H7 (cell line): ENCODE data around the gene FILIP1. TPM values are rescaled to one million over a fixed set of nuclear protein-coding genes. Genes with fewer than 3 reads are reported as not detected.

Experiments used
- DNase-seq: peaks from one replicate; pipeline ENCODE4 v3.0.0; 2012
- H3K27me3 ChIP-seq: 2 replicates; pipeline ENCODE4 v1.6.0; 2011; ENCODE audit warnings: mild to moderate bottlenecking, low read length; ENCODE audit not compliant: control insufficient read depth, insufficient read depth
- H3K36me3 ChIP-seq: replicated peaks from 2 replicates; pipeline ENCODE4 v1.5.1; 2011; ENCODE audit warnings: low read length; ENCODE audit not compliant: control insufficient read depth, insufficient read depth
- H3K4me3 ChIP-seq: 2 replicates; pipeline ENCODE4 v1.5.1; 2011; ENCODE audit warnings: low read depth, mild to moderate bottlenecking, control low read depth, low read length, moderate library complexity; ENCODE audit not compliant: insufficient read depth
- total RNA-seq: library from RNA; depleted of rRNA; stranded (reverse); fragments of >200 nt; shearing (Covaris generic); gene quantifications from 2 replicates; pipeline ENCODE4 v1.2.3, GENCODE V29; 2014; rRNA removed

The FILIP1 gene, protein sequence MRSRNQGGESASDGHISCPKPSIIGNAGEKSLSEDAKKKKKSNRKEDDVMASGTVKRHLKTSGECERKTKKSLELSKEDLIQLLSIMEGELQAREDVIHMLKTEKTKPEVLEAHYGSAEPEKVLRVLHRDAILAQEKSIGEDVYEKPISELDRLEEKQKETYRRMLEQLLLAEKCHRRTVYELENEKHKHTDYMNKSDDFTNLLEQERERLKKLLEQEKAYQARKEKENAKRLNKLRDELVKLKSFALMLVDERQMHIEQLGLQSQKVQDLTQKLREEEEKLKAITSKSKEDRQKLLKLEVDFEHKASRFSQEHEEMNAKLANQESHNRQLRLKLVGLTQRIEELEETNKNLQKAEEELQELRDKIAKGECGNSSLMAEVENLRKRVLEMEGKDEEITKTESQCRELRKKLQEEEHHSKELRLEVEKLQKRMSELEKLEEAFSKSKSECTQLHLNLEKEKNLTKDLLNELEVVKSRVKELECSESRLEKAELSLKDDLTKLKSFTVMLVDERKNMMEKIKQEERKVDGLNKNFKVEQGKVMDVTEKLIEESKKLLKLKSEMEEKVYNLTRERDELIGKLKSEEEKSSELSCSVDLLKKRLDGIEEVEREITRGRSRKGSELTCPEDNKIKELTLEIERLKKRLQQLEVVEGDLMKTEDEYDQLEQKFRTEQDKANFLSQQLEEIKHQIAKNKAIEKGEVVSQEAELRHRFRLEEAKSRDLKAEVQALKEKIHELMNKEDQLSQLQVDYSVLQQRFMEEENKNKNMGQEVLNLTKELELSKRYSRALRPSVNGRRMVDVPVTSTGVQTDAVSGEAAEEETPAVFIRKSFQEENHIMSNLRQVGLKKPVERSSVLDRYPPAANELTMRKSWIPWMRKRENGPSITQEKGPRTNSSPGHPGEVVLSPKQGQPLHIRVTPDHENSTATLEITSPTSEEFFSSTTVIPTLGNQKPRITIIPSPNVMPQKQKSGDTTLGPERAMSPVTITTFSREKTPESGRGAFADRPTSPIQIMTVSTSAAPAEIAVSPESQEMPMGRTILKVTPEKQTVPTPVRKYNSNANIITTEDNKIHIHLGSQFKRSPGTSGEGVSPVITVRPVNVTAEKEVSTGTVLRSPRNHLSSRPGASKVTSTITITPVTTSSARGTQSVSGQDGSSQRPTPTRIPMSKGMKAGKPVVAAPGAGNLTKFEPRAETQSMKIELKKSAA (N-terminal part only)
- total RNA-seq = 1.4 and 1.6 TPM in 2 replicates

GRCh38 chr6:75493400-75494064 lies at the start of gene FILIP1:
Gene FILIP1 (minus strand): TSS chr6:75493800. CDS start chr6:75414972, 78,828 bp downstream.
- Histone ChIP-seq H3K4me3 (no peak within 1 kb of the TSS), H3K36me3 (no peaks in the 10 kb centered on the region), H3K27me3 (no peaks in the 10 kb centered on the region)
- DNase-seq = peak; percentile 3

GRCh38 chr6:75543311-75543710 lies 49.7 kb upstream of the FILIP1 start:
- Histone ChIP-seq H3K4me3 (no peak overlapping the region), H3K36me3 (no peaks in the 10 kb centered on the region), H3K27me3 (no peaks in the 10 kb centered on the region)
- DNase-seq = no peak

GRCh38 chr6:75539136-75539535 lies 45.5 kb upstream of the FILIP1 start:
- Histone ChIP-seq H3K4me3 (no peak overlapping the region), H3K27me3 (no peaks in the 10 kb centered on the region), H3K36me3 (no peaks in the 10 kb centered on the region)
- DNase-seq = no peak

- DNase-seq = no peak
- Histone ChIP-seq H3K36me3 (no peaks in the 10 kb centered on the region), H3K4me3 (no peak overlapping the region), H3K27me3 (no peaks in the 10 kb centered on the region)
Observed at GRCh38 chr6:75532521-75532920, 38.9 kb upstream of the FILIP1 start.

DNA sequence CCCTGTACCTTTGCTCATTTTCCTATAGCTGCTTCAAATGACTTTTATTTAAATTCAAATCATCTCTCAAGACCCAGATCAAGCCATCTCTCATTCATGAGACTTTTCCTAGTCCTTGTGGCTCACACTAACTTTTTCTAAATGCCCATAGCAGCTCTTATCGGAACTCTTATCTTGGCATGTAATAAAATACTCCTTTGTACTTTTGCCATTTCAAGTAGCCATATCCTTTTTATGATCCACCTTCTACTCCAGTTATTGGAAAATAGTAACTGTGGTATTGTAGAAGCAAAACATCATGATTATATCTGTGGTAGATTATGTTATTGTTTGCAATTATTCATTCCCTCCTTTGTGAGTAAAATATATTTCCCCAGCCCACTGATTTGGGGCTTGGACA lies 37.6 kb upstream of the FILIP1 start:
- Histone ChIP-seq H3K4me3 (no peak overlapping the region), H3K36me3 (no peaks in the 10 kb centered on the region), H3K27me3 (no peaks in the 10 kb centered on the region)
- DNase-seq = no peak

DNA sequence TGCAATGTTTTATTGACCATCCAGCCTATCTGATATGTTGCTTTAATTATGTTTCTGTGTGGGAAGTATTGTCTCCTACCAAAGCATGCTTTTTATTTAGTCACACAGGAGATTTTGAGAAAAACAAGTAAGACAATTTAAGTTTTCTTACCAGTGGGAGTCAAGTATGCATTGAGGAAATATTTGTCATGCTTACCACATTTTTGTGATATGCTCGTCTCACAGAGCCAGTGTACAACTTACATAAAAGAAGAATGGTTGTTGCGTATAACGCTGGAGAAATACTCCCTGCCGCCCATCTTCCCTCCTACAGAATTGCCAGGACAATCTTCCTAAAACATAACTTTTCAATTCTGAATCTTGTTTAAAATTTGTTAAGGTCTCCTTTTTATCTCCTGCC lies 37.1 kb upstream of the FILIP1 start:
- H3K27me3 ChIP-seq = no peaks in the 10 kb centered on the region
- no peaks in the 10 kb centered on the region for H3K36me3 ChIP-seq
- H3K4me3 ChIP-seq = no peak overlapping the region
- no peak for DNase-seq

GRCh38 chr6:75528423-75528822 lies 34.8 kb upstream of the FILIP1 start:
- no peaks in the 10 kb centered on the region for H3K27me3 ChIP-seq
- no peaks in the 10 kb centered on the region for H3K36me3 ChIP-seq
- H3K4me3 ChIP-seq = no peak overlapping the region
- DNase-seq = no peak

DNA sequence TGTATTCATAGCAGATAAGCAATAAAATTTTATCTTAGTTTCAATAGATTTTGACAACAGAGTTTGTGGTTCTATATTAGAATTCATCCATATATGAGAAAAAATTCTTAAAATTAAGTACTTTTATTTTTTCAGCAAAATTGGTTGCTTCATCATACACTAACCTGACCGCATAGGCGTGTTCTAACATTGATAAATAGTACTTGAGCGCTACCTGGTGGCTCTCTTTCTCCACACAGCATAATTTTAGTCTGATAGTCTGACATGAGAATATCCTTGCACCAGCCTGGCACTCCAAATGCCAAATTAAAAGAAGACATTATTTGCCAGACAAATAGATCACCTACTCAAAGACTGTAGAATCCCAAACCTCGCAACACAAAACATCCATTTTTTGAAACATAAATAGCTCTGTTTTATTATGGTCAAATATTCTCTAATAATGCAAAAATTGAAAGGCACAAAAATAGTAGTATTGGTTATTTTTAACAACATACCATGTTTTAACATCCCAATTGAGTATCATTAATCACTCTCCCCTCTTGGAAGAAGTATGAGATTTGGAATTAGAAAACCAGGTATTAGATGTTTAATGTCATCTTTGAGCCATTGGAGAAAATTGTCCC lies 33.0 kb upstream of the FILIP1 start:
- no peaks in the 10 kb centered on the region for H3K27me3 ChIP-seq
- peak; percentile 11 for DNase-seq
- no peak overlapping the region for H3K4me3 ChIP-seq
- no peaks in the 10 kb centered on the region for H3K36me3 ChIP-seq

- Histone ChIP-seq H3K4me3 (no peak overlapping the region), H3K36me3 (no peaks in the 10 kb centered on the region), H3K27me3 (no peaks in the 10 kb centered on the region)
- DNase-seq = no peak
Observed at GRCh38 chr6:75525682-75526081, 32.1 kb upstream of the FILIP1 start.

DNA sequence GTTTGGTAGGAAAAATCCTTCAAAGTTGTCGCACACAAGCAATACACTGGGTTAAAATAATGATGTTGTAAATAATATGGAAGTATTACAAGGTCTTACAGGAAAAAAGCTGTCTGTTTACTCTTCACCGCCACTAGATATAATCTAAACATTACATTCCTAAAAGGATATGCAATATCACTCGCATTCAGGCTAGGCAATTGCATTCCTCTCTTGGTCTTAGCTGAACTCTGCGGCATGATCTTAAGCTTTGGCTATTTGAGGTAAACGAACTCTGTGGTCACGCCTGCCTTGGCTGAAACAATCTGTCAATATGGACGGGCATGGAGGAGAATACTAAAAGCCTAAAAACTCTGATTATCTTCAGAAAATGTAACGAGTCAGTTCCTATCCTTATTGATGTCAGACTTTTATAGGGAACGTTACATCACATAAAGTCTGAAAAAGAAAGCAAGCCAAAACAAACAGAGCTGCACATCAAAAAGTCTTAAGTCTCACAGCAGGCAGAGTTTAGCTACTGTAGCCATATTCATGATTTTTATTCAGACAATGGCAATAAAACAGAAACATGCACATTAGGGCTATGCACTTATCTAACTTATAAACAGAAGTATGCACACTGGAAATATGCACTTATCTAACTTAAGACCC lies 30.8 kb upstream of the FILIP1 start:
- H3K4me3 ChIP-seq = no peak overlapping the region
- DNase-seq = no peak
- no peaks in the 10 kb centered on the region for H3K27me3 ChIP-seq
- no peaks in the 10 kb centered on the region for H3K36me3 ChIP-seq

DNA sequence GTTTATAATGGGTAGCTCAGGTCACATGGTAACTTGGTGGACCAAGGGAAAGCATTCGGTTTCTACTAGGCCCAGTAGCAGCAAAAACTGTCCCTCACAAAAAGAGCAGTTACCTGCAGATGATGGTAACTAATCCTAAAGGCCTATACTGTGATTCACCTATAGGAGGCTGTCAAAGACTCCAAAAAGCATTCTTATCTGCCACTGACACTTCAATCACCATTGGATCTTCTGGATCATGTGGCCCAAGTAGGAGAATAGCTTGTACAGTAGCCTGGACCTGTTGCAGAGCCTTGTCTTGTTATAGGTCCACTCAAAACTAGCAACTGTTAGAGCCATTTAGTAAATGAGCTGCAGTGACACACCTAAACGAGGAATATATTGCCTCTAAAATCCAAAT lies 23.2 kb upstream of the FILIP1 start:
- Histone ChIP-seq H3K27me3 (no peaks in the 10 kb centered on the region), H3K4me3 (no peak overlapping the region), H3K36me3 (no peaks in the 10 kb centered on the region)
- DNase-seq = no peak

DNA sequence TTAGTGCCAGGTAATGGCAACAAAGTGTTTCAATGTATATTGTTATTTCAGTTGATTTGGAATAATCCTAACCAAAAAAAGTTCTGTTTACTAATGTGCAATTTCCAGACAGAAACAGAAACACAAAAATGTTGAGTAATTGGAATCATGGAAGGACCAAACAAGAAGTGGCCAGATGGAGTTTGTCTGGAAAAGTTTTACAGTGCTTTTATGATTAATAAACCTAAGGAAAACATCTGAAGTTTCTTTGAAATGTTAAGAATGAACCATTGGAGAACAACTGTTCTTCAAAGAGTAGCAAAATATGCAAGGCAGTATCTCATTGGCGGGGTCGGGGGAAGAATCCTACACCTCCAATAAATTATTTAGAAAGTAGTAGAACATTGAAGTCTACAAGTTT lies 19.0 kb upstream of the FILIP1 start:
- H3K36me3 ChIP-seq = no peaks in the 10 kb centered on the region
- no peak for DNase-seq
- H3K27me3 ChIP-seq = no peaks in the 10 kb centered on the region
- H3K4me3 ChIP-seq = no peak overlapping the region

DNA sequence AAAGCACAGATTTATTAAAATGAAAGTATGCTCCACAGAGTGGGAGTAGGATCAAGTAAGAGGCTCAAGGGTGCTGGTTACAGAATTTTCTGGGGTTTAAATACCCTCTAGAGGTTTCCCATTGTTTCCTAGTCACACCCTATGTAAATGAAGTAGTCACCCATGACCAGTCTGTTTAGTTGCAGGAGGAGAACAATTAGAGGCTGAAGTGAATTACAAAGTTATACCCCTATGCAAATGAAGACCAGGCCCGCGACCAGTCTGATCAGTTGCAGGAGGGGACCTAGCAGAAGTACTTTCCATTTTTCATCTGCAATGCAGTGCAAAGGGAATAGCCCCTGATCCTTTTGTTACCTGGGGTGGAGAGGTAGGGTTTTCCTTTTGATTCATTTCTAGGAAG lies 11.8 kb upstream of the FILIP1 start:
- H3K36me3 ChIP-seq = no peaks in the 10 kb centered on the region
- H3K4me3 ChIP-seq = no peak overlapping the region
- no peak for DNase-seq

More for the DNA sequence above, 11.8 kb upstream of the FILIP1 start:
- no peaks in the 10 kb centered on the region for H3K27me3 ChIP-seq
